ENCODE results near the gene GOLGB1.

GOLGB1 gene

DNA sequence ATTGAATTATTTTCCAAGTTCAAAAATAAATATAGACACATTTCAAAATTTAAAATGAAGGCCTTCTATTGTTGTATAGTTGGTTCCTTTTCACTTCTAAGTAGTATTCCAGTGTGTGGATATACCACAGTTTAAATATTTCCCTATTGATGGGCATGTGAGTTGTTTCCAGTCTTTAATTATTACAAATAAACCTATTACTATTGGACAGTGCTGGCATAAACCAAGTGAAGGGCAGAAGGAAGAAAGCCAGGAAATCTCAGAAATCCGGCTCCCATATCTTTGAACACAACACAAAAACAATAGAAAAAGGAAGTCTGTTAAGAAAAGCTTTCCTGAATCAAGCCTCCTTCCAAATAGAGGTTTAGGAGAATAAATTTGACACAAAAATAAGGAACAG, 26.1 kb downstream of the GOLGB1 start:
- TF ChIP-seq CTCF (conservative IDR thresholded peaks at IDR 0.05; ENCODE audit: low read length) = no peak
- DNase-seq (ENCODE audit: low read depth) = no peak
- H3K4me3 ChIP-seq (ENCODE audit: low read length) = no peak overlapping the region

DNA sequence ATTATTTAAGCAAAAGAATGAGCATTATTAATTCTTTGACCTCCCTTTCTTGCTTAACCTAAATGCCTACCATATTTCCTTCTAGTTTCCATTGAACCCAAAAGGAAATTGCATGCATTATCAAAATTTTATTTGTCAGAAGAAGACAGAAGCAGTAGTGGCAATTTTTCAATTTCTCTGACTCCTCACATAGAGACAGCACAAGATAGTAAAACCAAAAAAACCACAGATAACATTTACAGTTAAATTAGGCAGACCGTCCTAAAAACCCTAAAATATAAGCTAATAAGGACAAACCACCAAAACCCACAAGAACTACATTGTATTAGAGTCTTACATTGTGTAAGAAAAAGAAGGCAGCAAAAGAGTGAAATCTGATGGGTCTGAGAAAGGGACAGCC, 27.1 kb downstream of the GOLGB1 start:
- TF ChIP-seq CTCF (conservative IDR thresholded peaks at IDR 0.05; ENCODE audit: low read length) = no peak
- no peak for DNase-seq (ENCODE audit: low read depth)
- H3K4me3 ChIP-seq (ENCODE audit: low read length) = no peak overlapping the region

DNA sequence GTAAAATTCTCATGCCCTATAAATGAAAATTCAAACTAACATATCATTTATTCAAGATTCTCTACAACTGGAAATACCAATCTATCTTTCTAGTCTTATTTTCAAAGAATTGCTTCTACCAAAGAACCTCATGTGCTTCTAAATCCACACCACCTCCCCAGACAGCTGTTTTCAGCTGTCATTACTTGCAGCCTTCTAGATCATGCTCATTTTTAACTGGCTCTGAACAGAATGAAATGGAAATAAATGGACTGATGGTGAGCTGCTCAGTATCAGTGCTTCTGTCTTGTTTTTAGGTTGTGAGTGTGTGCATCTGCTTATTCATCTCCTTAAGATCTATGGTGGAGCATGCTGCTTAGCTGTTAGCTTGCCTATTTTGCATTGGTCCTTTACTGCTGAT, 29.4 kb downstream of the GOLGB1 start:
- no peak overlapping the region for H3K4me3 ChIP-seq (ENCODE audit: low read length)
- TF ChIP-seq CTCF (conservative IDR thresholded peaks at IDR 0.05; ENCODE audit: low read length) = no peak
- DNase-seq (ENCODE audit: low read depth) = no peak

- no peak for DNase-seq (ENCODE audit: low read depth)
- no peak overlapping the region for H3K4me3 ChIP-seq (ENCODE audit: low read length)
- no peak for TF ChIP-seq CTCF (conservative IDR thresholded peaks at IDR 0.05; ENCODE audit: low read length)
These were observed 30.1 kb downstream of the GOLGB1 start for GRCh38 chr3:121719423-121719822.

DNA sequence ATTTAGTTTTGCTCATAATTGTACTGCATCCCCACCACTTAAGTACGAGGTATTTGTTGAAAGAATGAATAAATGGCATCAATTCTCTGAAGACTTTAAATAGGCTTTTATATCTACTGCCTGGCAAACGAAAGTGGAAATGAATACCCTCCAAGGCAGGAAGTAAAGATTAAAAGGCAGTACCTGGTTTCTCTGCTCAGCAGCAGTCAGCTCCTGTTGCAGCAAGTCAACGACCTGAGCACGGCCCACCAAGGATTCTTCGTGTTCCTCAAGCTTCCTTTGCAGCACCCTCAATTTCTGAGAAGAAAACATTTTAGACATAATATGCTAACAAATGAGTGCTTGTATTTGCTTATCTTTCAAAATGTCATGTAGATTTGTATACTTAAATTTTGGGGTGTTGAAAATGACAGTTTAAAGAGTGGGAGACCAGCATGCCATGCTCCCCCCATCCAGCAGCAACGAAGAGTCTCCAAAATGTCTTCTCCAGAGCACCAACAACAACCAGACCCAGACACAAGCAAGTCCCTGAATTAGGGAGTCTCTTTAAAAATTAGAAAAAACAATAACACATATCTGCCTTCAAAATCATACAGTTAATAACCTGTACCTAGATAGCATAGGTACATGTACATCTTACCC, 31.2 kb downstream of the GOLGB1 start:
- H3K4me3 ChIP-seq (ENCODE audit: low read length) = no peak overlapping the region
- DNase-seq (ENCODE audit: low read depth) = no peak
- no peak for TF ChIP-seq CTCF (conservative IDR thresholded peaks at IDR 0.05; ENCODE audit: low read length)

GRCh38 chr3:121710347-121710746, 39.2 kb downstream of the GOLGB1 start:
- DNase-seq (ENCODE audit: low read depth) = no peak
- TF ChIP-seq CTCF (conservative IDR thresholded peaks at IDR 0.05; ENCODE audit: low read length) = no peak
- no peak overlapping the region for H3K4me3 ChIP-seq (ENCODE audit: low read length)

- no peak for DNase-seq (ENCODE audit: low read depth)
- no peak for TF ChIP-seq CTCF (conservative IDR thresholded peaks at IDR 0.05; ENCODE audit: low read length)
These were observed 41.8 kb downstream of the GOLGB1 start for GRCh38 chr3:121707531-121708273.

More at GRCh38 chr3:121707531-121708273, 41.8 kb downstream of the GOLGB1 start:
- no peak overlapping the region for H3K4me3 ChIP-seq (ENCODE audit: low read length)

Measured in AG10803 (cell line).